AG09309 (cell line): ENCODE results near the gene RNF151.
"Not testable (repeated sequence)": the region's sequence is repeated elsewhere in the genome, so short reads cannot be mapped to it uniquely, and the experiment has no call there.

ENCODE experiments used
- DNase-seq: peaks from one replicate; pipeline ENCODE4 v3.0.0-alpha.2; 2010; ENCODE audit warnings: low read depth
- H3K4me3 ChIP-seq: 2 replicates; pipeline ENCODE4 v1.5.1; 2011; ENCODE audit warnings: mild to moderate bottlenecking, low read depth, low read length, moderate library complexity; ENCODE audit not compliant: control insufficient read depth
- CTCF ChIP-seq: IDR thresholded peaks from 2 replicates; pipeline ENCODE4 v1.5.1; 2011; ENCODE audit warnings: mild to moderate bottlenecking, low read depth, low read length, inconsistent platforms; ENCODE audit not compliant: insufficient read depth, control insufficient read depth; ENCODE audit errors: missing control alignments

The RNF151 gene

GRCh38 chr16:1966460-1966859, at the start of gene RNF151:
Gene RNF151 (plus strand): TSS chr16:1966856. CDS start chr16:1966882, 26 bp downstream.
- TF ChIP-seq CTCF = no peak
- peak within 1 kb of the TSS; percentile 96 for H3K4me3 ChIP-seq
- no peak for DNase-seq

GRCh38 chr16:1917056-1917664, 49.5 kb upstream of the RNF151 start:
- no peak overlapping the region for H3K4me3 ChIP-seq
- no peak for DNase-seq
- TF ChIP-seq CTCF = no peak

- TF ChIP-seq CTCF = no peak
- no peak overlapping the region for H3K4me3 ChIP-seq
- DNase-seq = no peak
Observed at GRCh38 chr16:1917665-1918350, 48.8 kb upstream of the RNF151 start.

- no peak for TF ChIP-seq CTCF
- no peak within 1 kb of the TSS for H3K4me3 ChIP-seq
- DNase-seq = no peak
Observed at GRCh38 chr16:1918351-1919326, 48.0 kb upstream of the RNF151 start, which contains the start of gene HS3ST6. Gene HS3ST6 (minus strand): TSS chr16:1918415. CDS start chr16:1918323, 92 bp downstream.

- no peak overlapping the region for H3K4me3 ChIP-seq
- no peak for DNase-seq
- TF ChIP-seq CTCF = no peak
Observed at GRCh38 chr16:1919327-1919998, 47.2 kb upstream of the RNF151 start.

- H3K4me3 ChIP-seq, DNase-seq: not testable (repeated sequence)
Observed at GRCh38 chr16:1920122-1920521, 46.5 kb upstream of the RNF151 start.
